H1 (cell line): ENCODE measurements around the gene SNURF.

ENCODE experiments used
- CBX5 ChIP-seq: fragments of 300-800, 300-1000 bp; sonication (generic); IDR thresholded peaks from 2 replicates; pipeline ENCODE4 v1.7.1; 2016; ENCODE audit warnings: antibody characterized with exemption, low read length, low read depth
- EZH2 ChIP-seq: fragments of 200-600 bp; sonication (generic); IDR thresholded peaks from 2 replicates; pipeline ENCODE4 v1.7.1; 2012; ENCODE audit warnings: low read depth, mild to moderate bottlenecking, moderate library complexity, low read length, inconsistent platforms; ENCODE audit not compliant: severe bottlenecking
- JUND ChIP-seq: IDR thresholded peaks from 2 replicates; pipeline ENCODE4 v1.6.1; 2011; ENCODE audit warnings: mild to moderate bottlenecking, improper control_type of control experiment, low read length
- POLR2A ChIP-seq, 2 experiments: IDR thresholded peaks; 1 replicate in 1 of 2; 2 replicates in 1 of 2; pipeline ENCODE4 v1.6.1; 2011; ENCODE audit warnings: low read depth in 2 of 2, low read length in 2 of 2, mild to moderate bottlenecking in 2 of 2; ENCODE audit errors: control extremely low read depth in 1 of 2
- POLR2AphosphoS5 ChIP-seq: IDR thresholded peaks from 2 replicates; pipeline ENCODE4 v1.6.1; 2011; ENCODE audit warnings: low read depth, low read length
- SIN3A ChIP-seq, 2 experiments: IDR thresholded peaks in 1 of 2; conservative IDR thresholded peaks in 1 of 2; 2 replicates each; pipeline ENCODE4 v1.6.1; 2011 to 2012; ENCODE audit warnings: low read length in 2 of 2, improper control_type of control experiment in 1 of 2, low read depth in 1 of 2, mild to moderate bottlenecking in 1 of 2
- TAF1 ChIP-seq: IDR thresholded peaks from 2 replicates; pipeline ENCODE4 v1.6.1; 2011; ENCODE audit warnings: mild to moderate bottlenecking, low read depth, low read length
- TF ChIP-seq, protein P1 (sequence below), 3 experiments: IDR thresholded peaks; 1 replicate in 2 of 3; 2 replicates in 1 of 3; pipeline versions ENCODE4 v1.5.1 to v1.6.1; 2011; ENCODE audit warnings: low read length in 3 of 3, mild to moderate bottlenecking in 3 of 3, inconsistent platforms in 2 of 3, low read depth in 1 of 3, moderate library complexity in 1 of 3; ENCODE audit not compliant: insufficient read depth in 1 of 3; ENCODE audit errors: control extremely low read depth in 1 of 3
- TF ChIP-seq, protein P2 (sequence below): IDR thresholded peaks from 2 replicates; pipeline ENCODE4 v1.6.1; 2011; ENCODE audit warnings: low read depth, mild to moderate bottlenecking, low read length; ENCODE audit not compliant: insufficient read depth

DNA sequence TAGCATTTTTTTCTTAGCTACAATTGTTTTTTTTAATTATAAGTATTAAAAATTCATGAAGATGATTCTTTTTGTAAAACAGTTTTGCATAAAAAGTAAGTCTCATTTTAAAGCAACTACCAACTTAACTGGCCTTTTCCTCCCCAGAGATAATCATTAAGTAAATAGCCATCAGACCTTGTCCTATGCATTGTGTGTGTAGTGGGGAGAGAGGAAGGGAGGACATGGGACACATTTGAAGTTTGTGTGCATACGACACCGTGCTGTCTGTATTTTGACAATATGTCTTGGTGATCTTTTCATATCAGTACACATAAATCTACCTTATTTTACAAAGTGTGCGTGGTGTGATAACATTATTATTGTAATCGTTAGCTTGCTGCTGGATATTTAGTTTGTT, 8.1 kb downstream of the SNURF start:
- no peak for TF ChIP-seq POLR2A (IDR thresholded peaks at IDR 0.05; ENCODE audit: control extremely low read depth in 1 of 2, low read depth in 2 of 2, low read length in 2 of 2)
- TF ChIP-seq, protein P1, sequence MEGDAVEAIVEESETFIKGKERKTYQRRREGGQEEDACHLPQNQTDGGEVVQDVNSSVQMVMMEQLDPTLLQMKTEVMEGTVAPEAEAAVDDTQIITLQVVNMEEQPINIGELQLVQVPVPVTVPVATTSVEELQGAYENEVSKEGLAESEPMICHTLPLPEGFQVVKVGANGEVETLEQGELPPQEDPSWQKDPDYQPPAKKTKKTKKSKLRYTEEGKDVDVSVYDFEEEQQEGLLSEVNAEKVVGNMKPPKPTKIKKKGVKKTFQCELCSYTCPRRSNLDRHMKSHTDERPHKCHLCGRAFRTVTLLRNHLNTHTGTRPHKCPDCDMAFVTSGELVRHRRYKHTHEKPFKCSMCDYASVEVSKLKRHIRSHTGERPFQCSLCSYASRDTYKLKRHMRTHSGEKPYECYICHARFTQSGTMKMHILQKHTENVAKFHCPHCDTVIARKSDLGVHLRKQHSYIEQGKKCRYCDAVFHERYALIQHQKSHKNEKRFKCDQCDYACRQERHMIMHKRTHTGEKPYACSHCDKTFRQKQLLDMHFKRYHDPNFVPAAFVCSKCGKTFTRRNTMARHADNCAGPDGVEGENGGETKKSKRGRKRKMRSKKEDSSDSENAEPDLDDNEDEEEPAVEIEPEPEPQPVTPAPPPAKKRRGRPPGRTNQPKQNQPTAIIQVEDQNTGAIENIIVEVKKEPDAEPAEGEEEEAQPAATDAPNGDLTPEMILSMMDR (IDR thresholded peaks at IDR 0.05; ENCODE audit: control extremely low read depth in 1 of 3, insufficient read depth in 1 of 3, low read depth in 1 of 3, low read length in 3 of 3): no peak
- no peak for TF ChIP-seq TAF1
- TF ChIP-seq EZH2: no peak
- no peak for TF ChIP-seq POLR2AphosphoS5
- TF ChIP-seq, protein P2, sequence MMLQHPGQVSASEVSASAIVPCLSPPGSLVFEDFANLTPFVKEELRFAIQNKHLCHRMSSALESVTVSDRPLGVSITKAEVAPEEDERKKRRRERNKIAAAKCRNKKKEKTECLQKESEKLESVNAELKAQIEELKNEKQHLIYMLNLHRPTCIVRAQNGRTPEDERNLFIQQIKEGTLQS: no peak
- TF ChIP-seq CBX5: no peak
- no peak for TF ChIP-seq JUND
- no peak for TF ChIP-seq SIN3A (conservative IDR thresholded peaks at IDR 0.05 in 1 of 2, IDR thresholded peaks at IDR 0.05 in 1 of 2; ENCODE audit: low read depth in 1 of 2, low read length in 2 of 2)
